GM12874 (cell line): ENCODE results near the gene TIAL1.

ENCODE experiments used
- CTCF ChIP-seq: IDR thresholded peaks from 2 replicates; pipeline ENCODE4 v1.5.1; 2011; ENCODE audit warnings: low read depth, mild to moderate bottlenecking, control low read depth, low read length, moderate library complexity; ENCODE audit not compliant: insufficient read depth

The TIAL1 gene

GRCh38 chr10:119596537-119597404 is at the start of gene TIAL1:
TIAL1 (minus strand) TSS chr10:119596964; CDS start chr10:119596465, 499 bp downstream.
- no peak for TF ChIP-seq CTCF

GRCh38 chr10:119644994-119645393 is 48.2 kb upstream of the TIAL1 start:
- TF ChIP-seq CTCF = no peak

GRCh38 chr10:119644205-119644814 is 47.5 kb upstream of the TIAL1 start:
- TF ChIP-seq CTCF = peak; percentile 7; the same call in 1 of the 2 replicates

GRCh38 chr10:119643306-119644204 is 46.8 kb upstream of the TIAL1 start:
- TF ChIP-seq CTCF = no peak

- no peak for TF ChIP-seq CTCF
Measured at GRCh38 chr10:119642556-119643111, 45.9 kb upstream of the TIAL1 start.

GRCh38 chr10:119640875-119641526 is 44.2 kb upstream of the TIAL1 start:
- no peak for TF ChIP-seq CTCF
